AG04450 (cell line): ENCODE data around the gene ADAM15. TPM values are rescaled to one million over a fixed set of nuclear protein-coding genes. Genes with fewer than 3 reads are reported as not detected.

Experiments
- CTCF ChIA-PET: fragments of 300-600, 350-600 bp; formaldehyde crosslinking; extraction: SDS; loops from one replicate; lab custom pipeline; 2022; ENCODE audit warnings: antibody characterized with exemption, inconsistent platforms; lab: Charles Lee
- POLR2A ChIA-PET: fragments of 350-600 bp; formaldehyde crosslinking; extraction: SDS; loops from one replicate; lab custom pipeline; 2021; ENCODE audit warnings: antibody characterized with exemption, inconsistent platforms; lab: Yijun Ruan, JAX
- DNase-seq: peaks from one replicate; pipeline ENCODE4 v3.0.0-alpha.2; 2011; ENCODE audit warnings: low read depth, low spot score
- H3K27ac ChIP-seq: one replicate; pipeline ENCODE4 v1.5.1; 2012; ENCODE audit warnings: low read depth, low read length, control low read depth
- H3K27me3 ChIP-seq: one replicate; pipeline ENCODE4 v1.6.0; 2012; ENCODE audit warnings: low read length; ENCODE audit not compliant: control insufficient read depth, insufficient read depth
- H3K4me3 ChIP-seq: 2 replicates; pipeline ENCODE4 v1.5.1; 2011; ENCODE audit warnings: mild to moderate bottlenecking, low read depth, low read length, control low read depth
- H3K9me3 ChIP-seq: 2 replicates; pipeline ENCODE4 v1.5.1; 2012; ENCODE audit warnings: low read length; ENCODE audit not compliant: control insufficient read depth, insufficient read depth
- CTCF ChIP-seq: IDR thresholded peaks from 2 replicates; pipeline ENCODE4 v1.5.1; 2011; ENCODE audit warnings: low read depth, low read length, control low read depth, inconsistent platforms
- polyA plus RNA-seq: library from polyadenylated mRNA; depleted of rRNA; stranded (reverse); fragments of >200 nt; gene quantifications from 2 replicates; pipeline ENCODE4 v1.2.3, GENCODE V29; 2011

ADAM15 gene
- polyA plus RNA-seq, 1 experiment, result 25.9 TPM

GRCh38 chr1:155023627-155024026, 27.5 kb upstream of the ADAM15 start:
- Histone ChIP-seq H3K4me3 (no peak overlapping the region), H3K27me3 (peaks cover 5% of the 10 kb centered on the region), H3K9me3 (no peaks in the 10 kb centered on the region), H3K27ac (no peak overlapping the region)
- ChIA-PET POLR2A (no interaction called here), CTCF (interaction anchor here (1.4 kb wide), 1 partner anchor 21 kb away, joined by 6 read pairs; no protein-coding TSS in a partner anchor)
- no peak for TF ChIP-seq CTCF
- no peak for DNase-seq

- Histone ChIP-seq H3K4me3 (no peak overlapping the region), H3K9me3 (no peaks in the 10 kb centered on the region), H3K27me3 (peaks cover 5% of the 10 kb centered on the region), H3K27ac (no peak overlapping the region)
- ChIA-PET CTCF (no interaction called here), POLR2A (no interaction called here)
- DNase-seq, result no peak
- no peak for TF ChIP-seq CTCF
These were observed 26.8 kb upstream of the ADAM15 start for GRCh38 chr1:155024315-155024714.

GRCh38 chr1:155026154-155026553, 25.0 kb upstream of the ADAM15 start:
- no peak for TF ChIP-seq CTCF
- H3K27me3 ChIP-seq, result peaks cover 18% of the 10 kb centered on the region
- DNase-seq, result no peak
- no peak overlapping the region for H3K27ac ChIP-seq
- H3K9me3 ChIP-seq, result no peaks in the 10 kb centered on the region
- POLR2A ChIA-PET, result no interaction called here
- CTCF ChIA-PET, result interaction anchor here (1.6 kb wide), 1 partner anchor 8 kb away, joined by 11 read pairs; no protein-coding TSS in a partner anchor
- no peak overlapping the region for H3K4me3 ChIP-seq

- ChIA-PET CTCF (interaction anchor here (1.6 kb wide), 1 partner anchor 9 kb away, joined by 11 read pairs; no protein-coding TSS in a partner anchor), POLR2A (no interaction called here)
- Histone ChIP-seq H3K9me3 (no peaks in the 10 kb centered on the region), H3K27me3 (peaks cover 19% of the 10 kb centered on the region), H3K27ac (no peak overlapping the region), H3K4me3 (no peak overlapping the region)
- no peak for DNase-seq
- no peak for TF ChIP-seq CTCF
These were observed 24.5 kb upstream of the ADAM15 start for GRCh38 chr1:155026588-155026987.

GRCh38 chr1:155029513-155030242, 21.4 kb upstream of the ADAM15 start:
- POLR2A ChIA-PET, result no interaction called here
- DNase-seq, result no peak
- H3K9me3 ChIP-seq, result no peaks in the 10 kb centered on the region
- no peak overlapping the region for H3K27ac ChIP-seq
- H3K4me3 ChIP-seq, result no peak overlapping the region
- H3K27me3 ChIP-seq, result peaks cover 21% of the 10 kb centered on the region
- CTCF ChIA-PET, result interaction anchor here (1.0 kb wide), 1 partner anchor 56 kb away, joined by 4 read pairs; no protein-coding TSS in a partner anchor
- TF ChIP-seq CTCF, result no peak
